ENCODE results near the gene SUSD1. TPM values are rescaled to one million over a fixed set of nuclear protein-coding genes. Genes with fewer than 3 reads are reported as not detected.

SUSD1 gene
- total RNA-seq, 1 experiment from 2014 or later, result 8.1 TPM

DNA sequence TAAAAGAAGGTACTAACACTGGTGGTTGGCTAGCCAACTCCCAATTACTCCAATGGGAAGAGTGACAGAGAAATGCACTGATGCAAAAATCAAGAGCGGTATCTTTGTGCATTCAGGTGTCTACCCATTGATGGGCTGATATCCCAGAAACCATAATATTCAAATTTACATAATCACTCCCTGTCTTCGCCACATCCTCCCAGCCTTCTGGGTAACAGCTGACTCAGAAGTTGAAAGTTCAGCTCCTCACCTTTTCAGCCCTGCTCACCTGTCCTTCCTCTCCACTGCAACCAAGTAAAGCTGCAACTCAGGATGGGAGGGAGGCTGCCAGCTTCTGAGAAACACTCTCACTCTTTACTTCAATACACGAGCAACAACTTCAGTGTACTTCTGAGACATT is 6.9 kb downstream of the SUSD1 start:
- H2AFZ ChIP-seq (ENCODE audit: low read length), result no peak overlapping the region
- no peak overlapping the region for H2BK5ac ChIP-seq (ENCODE audit: insufficient read length, low read length)
- H3K23me2 ChIP-seq (ENCODE audit: insufficient read length, low read depth, low read length, poor library complexity, severe bottlenecking), result no peaks in the 10 kb centered on the region
- H3K27me3 ChIP-seq (ENCODE audit: insufficient read depth, low read length), result no peaks in the 10 kb centered on the region
- no peaks in the 10 kb centered on the region for H3K9me3 ChIP-seq (ENCODE audit: control insufficient read depth, low read depth, low read length)
- no peak overlapping the region for H3K56ac ChIP-seq (ENCODE audit: insufficient read length, low read depth, low read length)
- H2BK120ac ChIP-seq (ENCODE audit: low read depth, low read length, poor library complexity, severe bottlenecking), result no peak overlapping the region
- Mint-ChIP-seq H3K4me3 (no peak overlapping the region), H3K36me3 (ENCODE audit: insufficient read depth in 1 of 3, low read depth in 3 of 3) (no peaks in the 10 kb centered on the region; a peak in 1 of 7 replicates), H3K9me3 (no peaks in the 10 kb centered on the region), H3K27me3 (ENCODE audit: low read depth) (peaks cover 4% of the 10 kb centered on the region), H3K4me1 (peaks cover 30 to 36% of the 10 kb centered on the region in 2 experiments), H3K27ac (no peak overlapping the region)
- H3K23ac ChIP-seq (ENCODE audit: insufficient read length, low read depth, low read length), result no peak overlapping the region
- no peak overlapping the region for H4K8ac ChIP-seq (replicated peaks; ENCODE audit: insufficient read length, low read depth, low read length)
- no peak overlapping the region for H3K27ac ChIP-seq (ENCODE audit: insufficient read length, low read depth, low read length)
- H4K5ac ChIP-seq (ENCODE audit: insufficient read length, low read depth, low read length), result no peak overlapping the region
- no peak overlapping the region for H4K91ac ChIP-seq (ENCODE audit: insufficient read length, low read depth, low read length)
- no peak overlapping the region for H3K18ac ChIP-seq (ENCODE audit: insufficient read length, low read depth, low read length)
- H3K4ac ChIP-seq (ENCODE audit: low read depth, low read length), result no peak overlapping the region
- no peak for DNase-seq
- no peak overlapping the region for H2BK12ac ChIP-seq (ENCODE audit: insufficient read length, low read depth, low read length)
- H3K9ac ChIP-seq (ENCODE audit: extremely low read depth, insufficient read length, low read length), result no peak overlapping the region
- H3K79me2 ChIP-seq (ENCODE audit: insufficient read depth, low read length), result no peaks in the 10 kb centered on the region
- H3K4me2 ChIP-seq (ENCODE audit: insufficient read depth, insufficient read length, low read length), result no peak overlapping the region
- peaks cover 13% of the 10 kb centered on the region; the same call in 1 of the 2 replicates for H3K4me1 ChIP-seq (ENCODE audit: insufficient read depth, low read length)
- no peak overlapping the region for H2BK20ac ChIP-seq (ENCODE audit: low read depth, low read length, poor library complexity, severe bottlenecking)
- no peak overlapping the region for H2BK15ac ChIP-seq (ENCODE audit: low read depth, low read length)
- no peaks in the 10 kb centered on the region for H3K79me1 ChIP-seq (ENCODE audit: insufficient read depth, low read depth, low read length, poor library complexity, severe bottlenecking)
- no peak overlapping the region for H3K14ac ChIP-seq (ENCODE audit: insufficient read depth, low read length)
- no peak overlapping the region for H3T11ph ChIP-seq (ENCODE audit: low read length)
- no peak overlapping the region for H2AK5ac ChIP-seq (ENCODE audit: insufficient read length, low read length)
- WGBS (ENCODE audit: extremely low coverage, insufficient read length, low lambda C conversion rate), result no CpG with 5 or more reads among the region's 3 CpGs
- TF ChIP-seq CTCF (conservative IDR thresholded peaks at IDR 0.05), result no peak
- H4K20me1 ChIP-seq (ENCODE audit: control insufficient read depth, insufficient read depth, insufficient read length), result no peaks in the 10 kb centered on the region
